GM23338 (cell line): ENCODE data around the gene CYP19A1. TPM values are rescaled to one million over a fixed set of nuclear protein-coding genes. Genes with fewer than 3 reads are reported as not detected.

Experiments
- ATAC-seq: fragments of 200-7000 bp; cut with Tn5 transposase; 3 replicates; pipeline ENCODE4 v1.9.1; 2020
- DNase-seq: peaks from one replicate; pipeline ENCODE4 v3.0.0-alpha.2; 2015; ENCODE audit warnings: low spot score
- H2AFZ ChIP-seq: fragments of 200-600 bp; sonication (generic); 2 replicates; pipeline ENCODE4 v1.8.0; 2016; ENCODE audit warnings: antibody characterized with exemption, mild to moderate bottlenecking, moderate library complexity
- H3F3A ChIP-seq: fragments of 200-600 bp; sonication (generic); replicated peaks from 2 replicates; pipeline ENCODE4 v1.8.0; 2017; ENCODE audit warnings: antibody characterized with exemption, mixed run types, low read depth
- H3K27ac ChIP-seq: fragments of 200-600 bp; sonication (generic); 2 replicates; pipeline ENCODE4 v1.6.1; 2016; ENCODE audit warnings: low read depth
- H3K27me3 ChIP-seq: fragments of 200-600 bp; sonication (generic); 2 replicates; pipeline ENCODE4 v1.8.0; 2016; ENCODE audit warnings: mild to moderate bottlenecking, mixed run types, moderate library complexity; ENCODE audit not compliant: insufficient read depth
- H3K36me3 ChIP-seq: fragments of 200-600 bp; sonication (generic); 2 replicates; pipeline ENCODE4 v1.8.0; 2016; ENCODE audit warnings: mild to moderate bottlenecking; ENCODE audit not compliant: insufficient read depth
- H3K4me1 ChIP-seq: fragments of 200-600 bp; sonication (generic); 2 replicates; pipeline ENCODE4 v1.8.0; 2016; ENCODE audit warnings: mild to moderate bottlenecking, moderate library complexity; ENCODE audit not compliant: insufficient read depth
- H3K4me2 ChIP-seq: fragments of 200-600 bp; sonication (generic); 2 replicates; pipeline ENCODE4 v1.7.1; 2017; ENCODE audit warnings: mixed run types
- H3K4me3 ChIP-seq: fragments of 200-600 bp; sonication (generic); 2 replicates; pipeline ENCODE4 v1.6.1; 2016; ENCODE audit warnings: mixed run types
- H3K79me2 ChIP-seq: fragments of 200-600 bp; sonication (generic); replicated peaks from 2 replicates; pipeline ENCODE4 v1.8.0; 2017; ENCODE audit warnings: mild to moderate bottlenecking; ENCODE audit not compliant: insufficient read depth
- H3K9me2 ChIP-seq: fragments of 200-600 bp; sonication (generic); 2 replicates; pipeline ENCODE4 v1.8.0; 2017; ENCODE audit not compliant: insufficient read depth
- H4K20me1 ChIP-seq: fragments of 200-600 bp; sonication (generic); replicated peaks from 2 replicates; pipeline ENCODE4 v1.8.0; 2017; ENCODE audit warnings: mild to moderate bottlenecking; ENCODE audit not compliant: insufficient read depth
- H3K27ac Mint-ChIP-seq: 2 replicates; pipeline ENCODE4 v1.8.0; 2020; ENCODE audit warnings: inconsistent platforms, mild to moderate bottlenecking, moderate library complexity, mixed read lengths
- H3K27me3 Mint-ChIP-seq: 3 replicates; pipeline ENCODE4 v1.8.0; 2022; ENCODE audit warnings: low read depth, mild to moderate bottlenecking, moderate library complexity, mixed read lengths, inconsistent platforms; ENCODE audit not compliant: insufficient read depth, poor library complexity
- H3K36me3 Mint-ChIP-seq: 3 replicates; pipeline ENCODE4 v1.8.0; 2021; ENCODE audit warnings: low read depth, mild to moderate bottlenecking, inconsistent platforms, moderate library complexity, mixed read lengths
- H3K4me1 Mint-ChIP-seq: 3 replicates; pipeline ENCODE4 v1.8.0; 2020; ENCODE audit warnings: mild to moderate bottlenecking, inconsistent platforms, mixed read lengths
- H3K4me3 Mint-ChIP-seq: 3 replicates; pipeline ENCODE4 v1.8.0; 2021; ENCODE audit warnings: moderate library complexity, mild to moderate bottlenecking, inconsistent platforms, mixed read lengths
- H3K9me3 Mint-ChIP-seq: 3 replicates; pipeline ENCODE4 v1.8.0; 2020; ENCODE audit warnings: moderate library complexity, mild to moderate bottlenecking, inconsistent platforms, mixed read lengths
- CREB1 ChIP-seq: fragments of 250-450 bp; sonication (Bioruptor Pico); IDR thresholded peaks from 2 replicates; pipeline ENCODE4 v1.5.0; 2020; ENCODE audit warnings: low read depth, mild to moderate bottlenecking, moderate library complexity
- EZH2 ChIP-seq: fragments of 200-600 bp; sonication (generic); IDR thresholded peaks from one replicate; pipeline ENCODE4 v1.8.0; 2017; ENCODE audit warnings: antibody characterized with exemption, mild to moderate bottlenecking, low read depth; ENCODE audit not compliant: unreplicated experiment
- EZH2phosphoT487 ChIP-seq: fragments of 200-600 bp; sonication (generic); IDR thresholded peaks from one replicate; pipeline ENCODE4 v1.8.1; 2018; ENCODE audit warnings: antibody characterized with exemption; ENCODE audit not compliant: unreplicated experiment
- JUNB ChIP-seq: IDR thresholded peaks from one replicate; pipeline ENCODE4 v1.6.1; 2016; ENCODE audit warnings: antibody characterized with exemption; ENCODE audit not compliant: unreplicated experiment
- NANOG ChIP-seq: IDR thresholded peaks from 2 replicates; pipeline ENCODE4 v1.6.1; 2016; ENCODE audit warnings: antibody characterized with exemption, borderline replicate concordance
- POLR2AphosphoS5 ChIP-seq: IDR thresholded peaks from 2 replicates; pipeline ENCODE4 v1.6.1; 2016; ENCODE audit warnings: antibody characterized with exemption, low read depth
- STAT1 ChIP-seq: IDR thresholded peaks from one replicate; pipeline ENCODE4 v1.6.1; 2016; ENCODE audit warnings: antibody characterized with exemption; ENCODE audit not compliant: unreplicated experiment
- ZNF114 ChIP-seq: fragments of 250-450 bp; sonication (Bioruptor Pico); IDR thresholded peaks from 2 replicates; pipeline ENCODE4 v1.5.0; 2020; ENCODE audit warnings: mild to moderate bottlenecking, moderate library complexity
- ZNF331 ChIP-seq: fragments of 250-450 bp; sonication (Bioruptor Pico); IDR thresholded peaks from 2 replicates; pipeline ENCODE4 v1.5.0; 2020; ENCODE audit warnings: low read depth, mild to moderate bottlenecking, moderate library complexity
- polyA plus RNA-seq: library from polyadenylated mRNA; unstranded; fragments of >200 nt; fragmentation: Nextera tagmentation; extraction: Ambion mirVana; gene quantifications from 2 replicates; pipeline ENCODE4 v1.2.1, GENCODE V29; 2016
- total RNA-seq: library from RNA; depleted of rRNA; stranded (reverse); fragments of >200 nt; shearing (Covaris generic); gene quantifications from 2 replicates; pipeline ENCODE4 v1.2.3, GENCODE V29; 2014
- TF ChIP-seq, protein P1 (sequence below), 2 experiments: fragments of 200-600 bp in 1 of 2; sonication (generic) in 1 of 2; conservative IDR thresholded peaks; 2 replicates each; pipeline versions ENCODE4 v1.5.1 to v1.6.1; 2016 to 2017; ENCODE audit warnings: antibody characterized with exemption in 2 of 2, low read depth in 2 of 2, mild to moderate bottlenecking in 2 of 2, moderate library complexity in 1 of 2
- TF ChIP-seq, protein P2 (sequence below): IDR thresholded peaks from one replicate; pipeline ENCODE4 v1.6.1; 2018; ENCODE audit warnings: antibody characterized with exemption; ENCODE audit not compliant: unreplicated experiment
- TF ChIP-seq, protein P3 (sequence below): fragments of 250-450 bp; sonication (Bioruptor Pico); IDR thresholded peaks from 2 replicates; pipeline ENCODE4 v1.5.0; 2020; ENCODE audit warnings: mild to moderate bottlenecking, moderate library complexity
- TF ChIP-seq, protein P4 (sequence below): IDR thresholded peaks from 2 replicates; pipeline ENCODE4 v1.6.1; 2016; ENCODE audit warnings: antibody characterized with exemption

CYP19A1 gene
- total and polyA plus RNA-seq, 2 experiments from 2014 or later = 0.42 TPM; not detected in 1

DNA sequence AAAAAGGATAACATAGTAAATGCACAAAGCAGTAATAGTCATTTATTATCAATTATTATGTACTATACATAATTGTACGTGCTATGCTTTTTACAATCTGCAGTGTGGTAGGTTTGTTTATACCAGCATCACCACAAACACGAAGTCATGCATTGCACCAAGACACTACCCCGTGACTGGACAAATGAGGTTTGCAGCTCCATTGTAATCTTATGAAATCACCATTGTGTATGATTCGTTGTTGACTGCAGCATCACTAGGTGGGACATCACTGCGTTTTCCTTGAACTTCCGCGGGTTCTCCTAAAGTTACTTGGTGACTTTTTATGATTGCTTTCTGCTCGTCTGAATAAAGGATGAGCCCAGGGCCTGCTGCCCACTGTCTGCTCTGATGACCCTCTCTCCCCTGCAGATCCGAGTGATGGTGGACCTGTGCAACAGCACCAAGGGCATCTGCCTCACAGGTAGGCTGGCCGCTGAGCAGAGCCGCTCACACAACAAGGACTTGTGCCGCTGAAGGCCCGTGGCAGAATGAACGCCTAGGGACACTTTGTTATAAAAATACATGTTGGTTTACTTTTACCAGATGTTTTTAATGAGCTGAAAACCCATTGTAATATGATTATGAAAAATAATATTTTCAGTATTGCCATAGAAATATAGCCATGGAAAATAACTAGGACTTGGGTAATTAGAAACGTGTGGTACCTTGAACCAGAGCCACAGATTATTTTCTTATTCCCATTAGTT is 38.8 kb upstream of the CYP19A1 start:
- Mint-ChIP-seq H3K36me3 (no peaks in the 10 kb centered on the region), H3K27ac (no peak overlapping the region), H3K27me3 (no peaks in the 10 kb centered on the region), H3K4me3 (no peak overlapping the region), H3K9me3 (no peaks in the 10 kb centered on the region; the same call in 2 of the 3 replicates), H3K4me1 (no peaks in the 10 kb centered on the region)
- Histone ChIP-seq H3K27ac (no peak overlapping the region), H3K4me2 (no peak overlapping the region), H3K4me1 (no peaks in the 10 kb centered on the region), H3F3A (no peaks in the 10 kb centered on the region), H3K4me3 (no peak overlapping the region), H3K79me2 (no peaks in the 10 kb centered on the region), H3K36me3 (no peaks in the 10 kb centered on the region), H2AFZ (no peak overlapping the region), H4K20me1 (no peaks in the 10 kb centered on the region), H3K9me2 (0 out of 2 replicates have a peak, but pooled peaks cover 3% of the 10 kb centered on the region), H3K27me3 (no peaks in the 10 kb centered on the region)
- TF ChIP-seq, protein P1, sequence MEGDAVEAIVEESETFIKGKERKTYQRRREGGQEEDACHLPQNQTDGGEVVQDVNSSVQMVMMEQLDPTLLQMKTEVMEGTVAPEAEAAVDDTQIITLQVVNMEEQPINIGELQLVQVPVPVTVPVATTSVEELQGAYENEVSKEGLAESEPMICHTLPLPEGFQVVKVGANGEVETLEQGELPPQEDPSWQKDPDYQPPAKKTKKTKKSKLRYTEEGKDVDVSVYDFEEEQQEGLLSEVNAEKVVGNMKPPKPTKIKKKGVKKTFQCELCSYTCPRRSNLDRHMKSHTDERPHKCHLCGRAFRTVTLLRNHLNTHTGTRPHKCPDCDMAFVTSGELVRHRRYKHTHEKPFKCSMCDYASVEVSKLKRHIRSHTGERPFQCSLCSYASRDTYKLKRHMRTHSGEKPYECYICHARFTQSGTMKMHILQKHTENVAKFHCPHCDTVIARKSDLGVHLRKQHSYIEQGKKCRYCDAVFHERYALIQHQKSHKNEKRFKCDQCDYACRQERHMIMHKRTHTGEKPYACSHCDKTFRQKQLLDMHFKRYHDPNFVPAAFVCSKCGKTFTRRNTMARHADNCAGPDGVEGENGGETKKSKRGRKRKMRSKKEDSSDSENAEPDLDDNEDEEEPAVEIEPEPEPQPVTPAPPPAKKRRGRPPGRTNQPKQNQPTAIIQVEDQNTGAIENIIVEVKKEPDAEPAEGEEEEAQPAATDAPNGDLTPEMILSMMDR (conservative IDR thresholded peaks at IDR 0.05; ENCODE audit: low read depth in 2 of 2) = no peak
- TF ChIP-seq, protein P2, sequence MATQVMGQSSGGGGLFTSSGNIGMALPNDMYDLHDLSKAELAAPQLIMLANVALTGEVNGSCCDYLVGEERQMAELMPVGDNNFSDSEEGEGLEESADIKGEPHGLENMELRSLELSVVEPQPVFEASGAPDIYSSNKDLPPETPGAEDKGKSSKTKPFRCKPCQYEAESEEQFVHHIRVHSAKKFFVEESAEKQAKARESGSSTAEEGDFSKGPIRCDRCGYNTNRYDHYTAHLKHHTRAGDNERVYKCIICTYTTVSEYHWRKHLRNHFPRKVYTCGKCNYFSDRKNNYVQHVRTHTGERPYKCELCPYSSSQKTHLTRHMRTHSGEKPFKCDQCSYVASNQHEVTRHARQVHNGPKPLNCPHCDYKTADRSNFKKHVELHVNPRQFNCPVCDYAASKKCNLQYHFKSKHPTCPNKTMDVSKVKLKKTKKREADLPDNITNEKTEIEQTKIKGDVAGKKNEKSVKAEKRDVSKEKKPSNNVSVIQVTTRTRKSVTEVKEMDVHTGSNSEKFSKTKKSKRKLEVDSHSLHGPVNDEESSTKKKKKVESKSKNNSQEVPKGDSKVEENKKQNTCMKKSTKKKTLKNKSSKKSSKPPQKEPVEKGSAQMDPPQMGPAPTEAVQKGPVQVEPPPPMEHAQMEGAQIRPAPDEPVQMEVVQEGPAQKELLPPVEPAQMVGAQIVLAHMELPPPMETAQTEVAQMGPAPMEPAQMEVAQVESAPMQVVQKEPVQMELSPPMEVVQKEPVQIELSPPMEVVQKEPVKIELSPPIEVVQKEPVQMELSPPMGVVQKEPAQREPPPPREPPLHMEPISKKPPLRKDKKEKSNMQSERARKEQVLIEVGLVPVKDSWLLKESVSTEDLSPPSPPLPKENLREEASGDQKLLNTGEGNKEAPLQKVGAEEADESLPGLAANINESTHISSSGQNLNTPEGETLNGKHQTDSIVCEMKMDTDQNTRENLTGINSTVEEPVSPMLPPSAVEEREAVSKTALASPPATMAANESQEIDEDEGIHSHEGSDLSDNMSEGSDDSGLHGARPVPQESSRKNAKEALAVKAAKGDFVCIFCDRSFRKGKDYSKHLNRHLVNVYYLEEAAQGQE = no peak
- TF ChIP-seq, protein P3, sequence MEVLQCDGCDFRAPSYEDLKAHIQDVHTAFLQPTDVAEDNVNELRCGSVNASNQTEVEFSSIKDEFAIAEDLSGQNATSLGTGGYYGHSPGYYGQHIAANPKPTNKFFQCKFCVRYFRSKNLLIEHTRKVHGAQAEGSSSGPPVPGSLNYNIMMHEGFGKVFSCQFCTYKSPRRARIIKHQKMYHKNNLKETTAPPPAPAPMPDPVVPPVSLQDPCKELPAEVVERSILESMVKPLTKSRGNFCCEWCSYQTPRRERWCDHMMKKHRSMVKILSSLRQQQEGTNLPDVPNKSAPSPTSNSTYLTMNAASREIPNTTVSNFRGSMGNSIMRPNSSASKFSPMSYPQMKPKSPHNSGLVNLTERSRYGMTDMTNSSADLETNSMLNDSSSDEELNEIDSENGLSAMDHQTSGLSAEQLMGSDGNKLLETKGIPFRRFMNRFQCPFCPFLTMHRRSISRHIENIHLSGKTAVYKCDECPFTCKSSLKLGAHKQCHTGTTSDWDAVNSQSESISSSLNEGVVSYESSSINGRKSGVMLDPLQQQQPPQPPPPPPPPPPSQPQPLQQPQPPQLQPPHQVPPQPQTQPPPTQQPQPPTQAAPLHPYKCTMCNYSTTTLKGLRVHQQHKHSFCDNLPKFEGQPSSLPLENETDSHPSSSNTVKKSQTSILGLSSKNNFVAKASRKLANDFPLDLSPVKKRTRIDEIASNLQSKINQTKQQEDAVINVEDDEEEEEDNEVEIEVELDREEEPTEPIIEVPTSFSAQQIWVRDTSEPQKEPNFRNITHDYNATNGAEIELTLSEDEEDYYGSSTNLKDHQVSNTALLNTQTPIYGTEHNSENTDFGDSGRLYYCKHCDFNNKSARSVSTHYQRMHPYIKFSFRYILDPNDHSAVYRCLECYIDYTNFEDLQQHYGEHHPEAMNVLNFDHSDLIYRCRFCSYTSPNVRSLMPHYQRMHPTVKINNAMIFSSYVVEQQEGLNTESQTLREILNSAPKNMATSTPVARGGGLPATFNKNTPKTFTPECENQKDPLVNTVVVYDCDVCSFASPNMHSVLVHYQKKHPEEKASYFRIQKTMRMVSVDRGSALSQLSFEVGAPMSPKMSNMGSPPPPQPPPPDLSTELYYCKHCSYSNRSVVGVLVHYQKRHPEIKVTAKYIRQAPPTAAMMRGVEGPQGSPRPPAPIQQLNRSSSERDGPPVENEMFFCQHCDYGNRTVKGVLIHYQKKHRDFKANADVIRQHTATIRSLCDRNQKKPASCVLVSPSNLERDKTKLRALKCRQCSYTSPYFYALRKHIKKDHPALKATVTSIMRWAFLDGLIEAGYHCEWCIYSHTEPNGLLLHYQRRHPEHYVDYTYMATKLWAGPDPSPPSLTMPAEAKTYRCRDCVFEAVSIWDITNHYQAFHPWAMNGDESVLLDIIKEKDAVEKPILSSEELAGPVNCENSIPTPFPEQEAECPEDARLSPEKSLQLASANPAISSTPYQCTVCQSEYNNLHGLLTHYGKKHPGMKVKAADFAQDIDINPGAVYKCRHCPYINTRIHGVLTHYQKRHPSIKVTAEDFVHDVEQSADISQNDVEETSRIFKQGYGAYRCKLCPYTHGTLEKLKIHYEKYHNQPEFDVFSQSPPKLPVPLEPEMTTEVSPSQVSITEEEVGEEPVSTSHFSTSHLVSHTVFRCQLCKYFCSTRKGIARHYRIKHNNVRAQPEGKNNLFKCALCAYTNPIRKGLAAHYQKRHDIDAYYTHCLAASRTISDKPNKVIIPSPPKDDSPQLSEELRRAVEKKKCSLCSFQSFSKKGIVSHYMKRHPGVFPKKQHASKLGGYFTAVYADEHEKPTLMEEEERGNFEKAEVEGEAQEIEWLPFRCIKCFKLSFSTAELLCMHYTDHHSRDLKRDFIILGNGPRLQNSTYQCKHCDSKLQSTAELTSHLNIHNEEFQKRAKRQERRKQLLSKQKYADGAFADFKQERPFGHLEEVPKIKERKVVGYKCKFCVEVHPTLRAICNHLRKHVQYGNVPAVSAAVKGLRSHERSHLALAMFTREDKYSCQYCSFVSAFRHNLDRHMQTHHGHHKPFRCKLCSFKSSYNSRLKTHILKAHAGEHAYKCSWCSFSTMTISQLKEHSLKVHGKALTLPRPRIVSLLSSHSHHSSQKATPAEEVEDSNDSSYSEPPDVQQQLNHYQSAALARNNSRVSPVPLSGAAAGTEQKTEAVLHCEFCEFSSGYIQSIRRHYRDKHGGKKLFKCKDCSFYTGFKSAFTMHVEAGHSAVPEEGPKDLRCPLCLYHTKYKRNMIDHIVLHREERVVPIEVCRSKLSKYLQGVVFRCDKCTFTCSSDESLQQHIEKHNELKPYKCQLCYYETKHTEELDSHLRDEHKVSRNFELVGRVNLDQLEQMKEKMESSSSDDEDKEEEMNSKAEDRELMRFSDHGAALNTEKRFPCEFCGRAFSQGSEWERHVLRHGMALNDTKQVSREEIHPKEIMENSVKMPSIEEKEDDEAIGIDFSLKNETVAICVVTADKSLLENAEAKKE = no peak
- no peak for TF ChIP-seq STAT1
- no peak for TF ChIP-seq POLR2AphosphoS5
- no peak for TF ChIP-seq EZH2phosphoT487
- TF ChIP-seq JUNB = no peak
- TF ChIP-seq, protein P4, sequence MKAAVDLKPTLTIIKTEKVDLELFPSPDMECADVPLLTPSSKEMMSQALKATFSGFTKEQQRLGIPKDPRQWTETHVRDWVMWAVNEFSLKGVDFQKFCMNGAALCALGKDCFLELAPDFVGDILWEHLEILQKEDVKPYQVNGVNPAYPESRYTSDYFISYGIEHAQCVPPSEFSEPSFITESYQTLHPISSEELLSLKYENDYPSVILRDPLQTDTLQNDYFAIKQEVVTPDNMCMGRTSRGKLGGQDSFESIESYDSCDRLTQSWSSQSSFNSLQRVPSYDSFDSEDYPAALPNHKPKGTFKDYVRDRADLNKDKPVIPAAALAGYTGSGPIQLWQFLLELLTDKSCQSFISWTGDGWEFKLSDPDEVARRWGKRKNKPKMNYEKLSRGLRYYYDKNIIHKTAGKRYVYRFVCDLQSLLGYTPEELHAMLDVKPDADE = no peak
- TF ChIP-seq ZNF331 (CRISPR knock-in tag) = no peak
- TF ChIP-seq NANOG = no peak
- no peak for TF ChIP-seq CREB1 (CRISPR knock-in tag)
- TF ChIP-seq ZNF114 (CRISPR knock-in tag) = no peak
- no peak for TF ChIP-seq EZH2
- DNase-seq (no peak), ATAC-seq (no peak)
